Measurements from ENCODE around the gene CASTOR2. TPM values are rescaled to one million over a fixed set of nuclear protein-coding genes. Genes with fewer than 3 reads are reported as not detected.
A peak's percentile ranks its signal among the peaks of the same experiment; 100 is the strongest.
"Not testable (repeated sequence)": the region's sequence is repeated elsewhere in the genome, so short reads cannot be mapped to it uniquely, and the experiment has no call there.

Gene CASTOR2
- total and polyA plus RNA-seq, 10 of the 15 experiments (the other 5 are each of a cell fraction or from before 2014, with no cell fraction given), result 0.18 to 1.1 (median 0.44) TPM; not detected in 4

DNA sequence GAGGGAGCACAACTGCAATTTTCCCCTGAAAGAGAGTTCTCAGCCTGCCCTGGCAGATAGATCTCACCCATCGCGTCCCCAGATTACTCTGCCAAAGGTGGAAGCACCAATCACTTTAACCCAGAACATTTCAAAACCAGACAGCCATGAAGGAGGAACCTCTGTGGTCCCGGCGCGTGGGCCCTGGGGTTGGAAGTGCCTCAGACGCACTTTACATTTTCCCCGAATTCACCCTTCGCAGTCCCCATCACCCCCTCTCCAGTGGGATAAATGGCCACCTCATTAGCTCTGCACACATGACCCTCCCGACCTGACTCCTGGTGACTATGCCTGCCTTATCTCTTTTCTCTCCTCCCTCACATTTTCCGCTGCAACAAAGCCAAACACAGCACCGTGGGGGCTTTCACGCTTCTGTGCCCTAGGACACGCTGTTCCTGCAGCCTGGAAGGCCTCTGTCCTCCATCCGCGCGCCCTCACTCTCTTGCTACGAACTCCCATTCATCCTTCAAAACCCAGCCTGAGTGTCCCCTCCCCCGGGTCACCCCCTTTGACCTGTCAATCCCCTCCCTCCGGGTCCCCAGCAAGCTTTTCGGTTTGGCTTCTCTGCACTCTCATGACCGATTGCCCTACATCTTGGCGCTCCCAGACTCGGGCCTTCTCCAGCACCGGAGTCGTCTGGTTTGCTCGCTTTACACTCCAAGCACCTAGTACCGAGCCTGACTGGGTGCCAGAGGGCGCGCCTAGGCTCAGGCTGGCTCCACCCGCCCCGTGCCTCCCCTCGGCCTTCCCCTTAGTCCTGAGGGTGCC lies 598 bp upstream of the CASTOR2 start:
- CTCF ChIA-PET; FAIRE-seq; H3K9ac ChIP-seq (ENCODE audit: control insufficient read depth, insufficient read depth, low read length); H3K9me3 ChIP-seq (replicated peaks; ENCODE audit: control insufficient read depth, insufficient read depth, low read length); in situ Hi-C loops (cut with MboI); H3K36me3 ChIP-seq (ENCODE audit: control insufficient read depth in 2 of 2, insufficient read depth in 2 of 2, low read length in 1 of 2); H4K20me1 ChIP-seq (ENCODE audit: control insufficient read depth, insufficient read depth); H3K4me1 ChIP-seq (ENCODE audit: control insufficient read depth, insufficient read depth, low read length); SMC1A ChIA-PET (ENCODE audit: uncharacterized antibody, unreplicated experiment); H2AFZ ChIP-seq (ENCODE audit: control insufficient read depth, low read depth, low read length); RAD21 ChIA-PET (ENCODE audit: unreplicated experiment); H3K27me3 ChIP-seq (replicated peaks in 1 of 2; ENCODE audit: control insufficient read depth in 2 of 2, insufficient read depth in 2 of 2, low read length in 1 of 2); BruUV-seq (replicated peaks); POLR2A ChIA-PET; DNase-seq (ENCODE audit: low read depth, low spot score); intact Hi-C loops (cut with micrococcal nuclease; ENCODE audit: unreplicated experiment); H3K79me2 ChIP-seq (ENCODE audit: control insufficient read depth, insufficient read depth, low read length); H3K4me3 ChIP-seq; H3K4me2 ChIP-seq (ENCODE audit: control insufficient read depth, insufficient read depth); H3K27ac ChIP-seq (ENCODE audit: control insufficient read depth, insufficient read depth): not testable (repeated sequence)
- WGBS (ENCODE audit: insufficient coverage, insufficient replicate concordance, low lambda C conversion rate, missing lambda C conversion rate), result 69% methylated on average over 13 of the region's 32 CpGs
- peak; percentile 75; the same call in 2 of the 3 replicates for ATAC-seq

DNA sequence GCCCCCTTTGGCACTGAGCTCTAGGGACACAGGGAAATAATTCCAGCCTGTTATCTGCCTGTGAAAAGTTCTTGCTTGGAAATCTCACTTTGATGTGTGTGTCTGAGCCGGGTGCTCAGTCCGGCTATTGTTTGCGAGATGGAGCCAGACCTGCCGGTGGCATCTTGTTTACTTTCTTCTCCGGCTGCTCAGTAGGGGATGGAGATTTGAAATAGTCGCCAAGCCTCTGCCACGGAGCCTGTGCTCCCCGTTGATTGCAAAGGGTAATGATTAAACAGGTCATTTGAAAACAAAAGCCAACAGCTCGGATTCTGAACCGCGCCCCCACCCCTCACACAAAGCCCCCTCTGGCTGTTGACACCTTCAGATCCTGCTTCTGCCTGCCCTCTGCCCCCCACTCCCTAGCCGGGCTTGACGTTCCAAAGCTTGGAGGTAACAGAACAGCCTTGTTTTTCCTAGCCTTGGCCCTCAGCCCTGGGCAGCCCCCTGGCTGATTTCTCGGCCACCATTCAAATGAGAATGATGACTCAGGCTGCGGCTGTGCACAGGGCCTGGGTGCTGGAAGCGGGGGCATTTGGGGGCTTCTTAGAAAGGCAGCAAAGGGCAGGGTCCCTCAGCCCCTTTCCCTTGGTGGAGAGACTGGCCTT lies 1.8 kb downstream of the CASTOR2 start:
- H3K27ac ChIP-seq (ENCODE audit: control insufficient read depth, insufficient read depth); H3K27me3 ChIP-seq (replicated peaks in 1 of 2; ENCODE audit: control insufficient read depth in 2 of 2, insufficient read depth in 2 of 2, low read length in 1 of 2); intact Hi-C loops (cut with micrococcal nuclease; ENCODE audit: unreplicated experiment); H3K4me2 ChIP-seq (ENCODE audit: control insufficient read depth, insufficient read depth); POLR2A ChIA-PET; H3K9me3 ChIP-seq (replicated peaks; ENCODE audit: control insufficient read depth, insufficient read depth, low read length); SMC1A ChIA-PET (ENCODE audit: uncharacterized antibody, unreplicated experiment); H2AFZ ChIP-seq (ENCODE audit: control insufficient read depth, low read depth, low read length); H3K36me3 ChIP-seq (ENCODE audit: control insufficient read depth in 2 of 2, insufficient read depth in 2 of 2, low read length in 1 of 2); H4K20me1 ChIP-seq (ENCODE audit: control insufficient read depth, insufficient read depth); ATAC-seq; FAIRE-seq; RAD21 ChIA-PET (ENCODE audit: unreplicated experiment); H3K79me2 ChIP-seq (ENCODE audit: control insufficient read depth, insufficient read depth, low read length); H3K9ac ChIP-seq (ENCODE audit: control insufficient read depth, insufficient read depth, low read length); H3K4me1 ChIP-seq (ENCODE audit: control insufficient read depth, insufficient read depth, low read length); H3K4me3 ChIP-seq; CTCF ChIA-PET; DNase-seq (ENCODE audit: low read depth, low spot score); in situ Hi-C loops (cut with MboI); BruUV-seq (replicated peaks): not testable (repeated sequence)
- no CpG with 5 or more reads among the region's 16 CpGs for WGBS (ENCODE audit: insufficient coverage, insufficient replicate concordance, low lambda C conversion rate, missing lambda C conversion rate)

DNA sequence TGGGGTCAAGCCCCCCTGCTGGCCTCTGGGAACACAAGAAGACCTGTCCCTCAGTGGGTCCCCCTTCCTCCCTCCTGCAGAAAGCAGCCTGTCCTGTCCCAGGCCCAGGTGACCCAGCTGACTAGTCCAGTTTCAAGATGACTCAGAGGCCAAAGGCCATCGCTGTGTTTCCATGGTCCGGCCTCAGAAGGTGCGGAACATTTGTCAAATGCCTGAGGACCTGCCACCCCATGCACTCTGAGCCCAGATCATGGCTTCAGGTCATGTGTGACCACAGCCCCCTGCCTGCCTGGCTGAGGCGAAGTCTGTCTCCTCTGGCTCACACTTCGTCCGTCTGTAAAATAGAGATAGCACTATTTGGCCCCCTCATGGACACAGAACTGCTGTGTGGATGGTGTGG lies 2.4 kb downstream of the CASTOR2 start:
- H3K4me1 ChIP-seq (ENCODE audit: control insufficient read depth, insufficient read depth, low read length); FAIRE-seq; H3K9me3 ChIP-seq (replicated peaks; ENCODE audit: control insufficient read depth, insufficient read depth, low read length); BruUV-seq (replicated peaks); RAD21 ChIA-PET (ENCODE audit: unreplicated experiment); H3K27me3 ChIP-seq (replicated peaks in 1 of 2; ENCODE audit: control insufficient read depth in 2 of 2, insufficient read depth in 2 of 2, low read length in 1 of 2); intact Hi-C loops (cut with micrococcal nuclease; ENCODE audit: unreplicated experiment); H3K4me3 ChIP-seq; ATAC-seq; H3K4me2 ChIP-seq (ENCODE audit: control insufficient read depth, insufficient read depth); H3K79me2 ChIP-seq (ENCODE audit: control insufficient read depth, insufficient read depth, low read length); DNase-seq (ENCODE audit: low read depth, low spot score); SMC1A ChIA-PET (ENCODE audit: uncharacterized antibody, unreplicated experiment); POLR2A ChIA-PET; H3K9ac ChIP-seq (ENCODE audit: control insufficient read depth, insufficient read depth, low read length); H3K36me3 ChIP-seq (ENCODE audit: control insufficient read depth in 2 of 2, insufficient read depth in 2 of 2, low read length in 1 of 2); H2AFZ ChIP-seq (ENCODE audit: control insufficient read depth, low read depth, low read length); H3K27ac ChIP-seq (ENCODE audit: control insufficient read depth, insufficient read depth); in situ Hi-C loops (cut with MboI); H4K20me1 ChIP-seq (ENCODE audit: control insufficient read depth, insufficient read depth); CTCF ChIA-PET: not testable (repeated sequence)
- WGBS (ENCODE audit: insufficient coverage, insufficient replicate concordance, low lambda C conversion rate, missing lambda C conversion rate), result no CpG with 5 or more reads among the region's 6 CpGs

DNA sequence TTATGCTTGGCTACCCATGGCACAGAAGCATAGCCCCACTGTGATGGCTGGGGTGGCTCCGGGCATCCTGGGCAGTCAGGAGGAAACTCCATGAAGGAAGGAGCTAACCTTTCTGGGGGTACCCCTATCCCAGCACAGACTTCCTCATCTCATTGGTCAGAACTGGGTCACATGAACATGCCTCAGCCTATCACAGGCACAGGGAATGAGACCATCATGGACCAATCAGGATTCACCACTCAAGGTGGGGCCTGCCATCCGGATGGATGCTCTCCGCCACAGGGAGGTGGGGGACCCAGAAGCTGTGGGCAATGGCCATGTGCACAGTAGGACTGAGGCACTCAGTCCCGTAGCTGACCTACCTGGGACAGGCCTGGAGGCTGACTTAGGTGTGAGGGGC lies 6.9 kb downstream of the CASTOR2 start:
- H4K20me1 ChIP-seq (ENCODE audit: control insufficient read depth, insufficient read depth); POLR2A ChIA-PET; SMC1A ChIA-PET (ENCODE audit: uncharacterized antibody, unreplicated experiment); H2AFZ ChIP-seq (ENCODE audit: control insufficient read depth, low read depth, low read length); H3K9me3 ChIP-seq (replicated peaks; ENCODE audit: control insufficient read depth, insufficient read depth, low read length); H3K27me3 ChIP-seq (replicated peaks in 1 of 2; ENCODE audit: control insufficient read depth in 2 of 2, insufficient read depth in 2 of 2, low read length in 1 of 2); H3K27ac ChIP-seq (ENCODE audit: control insufficient read depth, insufficient read depth); H3K4me3 ChIP-seq; intact Hi-C loops (cut with micrococcal nuclease; ENCODE audit: unreplicated experiment); H3K79me2 ChIP-seq (ENCODE audit: control insufficient read depth, insufficient read depth, low read length); CTCF ChIA-PET; H3K9ac ChIP-seq (ENCODE audit: control insufficient read depth, insufficient read depth, low read length); H3K4me2 ChIP-seq (ENCODE audit: control insufficient read depth, insufficient read depth); BruUV-seq (replicated peaks); in situ Hi-C loops (cut with MboI); DNase-seq (ENCODE audit: low read depth, low spot score); RAD21 ChIA-PET (ENCODE audit: unreplicated experiment); H3K4me1 ChIP-seq (ENCODE audit: control insufficient read depth, insufficient read depth, low read length); H3K36me3 ChIP-seq (ENCODE audit: control insufficient read depth in 2 of 2, insufficient read depth in 2 of 2, low read length in 1 of 2); FAIRE-seq: not testable (repeated sequence)
- no CpG with 5 or more reads among the region's 4 CpGs for WGBS (ENCODE audit: insufficient coverage, insufficient replicate concordance, low lambda C conversion rate, missing lambda C conversion rate)
- ATAC-seq, result peak; percentile 39; the same call in 2 of the 3 replicates

Data from GM12878 (cell line).